ENCODE results near the gene PANK1.

GRCh38 chr10:89652806-89653370 is 7.8 kb upstream of the PANK1 start:
- no peak for TF ChIP-seq POLR2A (IDR thresholded peaks at IDR 0.05; ENCODE audit: low read length)
- TF ChIP-seq GATA1 (IDR thresholded peaks at IDR 0.05; ENCODE audit: low read depth, low read length): no peak

Data from erythroblast (primary cell).